HG03103 (cell line): Measurements from ENCODE around the gene ENTPD5.
"Not testable (repeated sequence)": the region's sequence is repeated elsewhere in the genome, so short reads cannot be mapped to it uniquely, and the experiment has no call there.

Experiments
- ATAC-seq: cut with Tn5 transposase; IDR thresholded peaks from one replicate; pipeline ENCODE4 v1.9.1; 2021; ENCODE audit warnings: low read depth; ENCODE audit not compliant: unreplicated experiment

ENTPD5 gene

DNA sequence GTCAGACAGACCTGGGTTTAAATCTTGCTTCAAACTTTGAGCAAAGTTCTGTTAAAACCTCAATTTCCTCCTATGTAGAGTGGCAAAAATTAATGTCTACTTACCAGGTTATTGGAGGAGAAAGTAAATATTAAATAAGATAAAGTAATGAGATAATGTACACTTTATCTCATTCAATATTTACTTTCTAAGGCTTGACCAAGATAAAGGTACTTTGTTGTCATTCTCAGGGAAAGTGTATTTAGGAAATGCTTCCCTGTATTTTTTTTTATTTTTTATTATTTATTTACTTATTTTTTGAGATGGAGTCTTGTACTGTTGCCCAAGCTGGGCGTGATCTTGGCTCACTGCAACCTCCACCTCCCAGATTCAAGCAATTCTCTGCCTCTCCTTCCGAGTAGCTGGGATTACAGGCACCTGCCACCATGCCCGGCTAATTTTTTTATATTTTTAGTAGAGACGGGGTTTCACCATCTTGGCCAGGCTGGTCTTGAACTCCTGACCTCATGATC, 73.9 kb downstream of the ENTPD5 start:
- ATAC-seq = no peak

DNA sequence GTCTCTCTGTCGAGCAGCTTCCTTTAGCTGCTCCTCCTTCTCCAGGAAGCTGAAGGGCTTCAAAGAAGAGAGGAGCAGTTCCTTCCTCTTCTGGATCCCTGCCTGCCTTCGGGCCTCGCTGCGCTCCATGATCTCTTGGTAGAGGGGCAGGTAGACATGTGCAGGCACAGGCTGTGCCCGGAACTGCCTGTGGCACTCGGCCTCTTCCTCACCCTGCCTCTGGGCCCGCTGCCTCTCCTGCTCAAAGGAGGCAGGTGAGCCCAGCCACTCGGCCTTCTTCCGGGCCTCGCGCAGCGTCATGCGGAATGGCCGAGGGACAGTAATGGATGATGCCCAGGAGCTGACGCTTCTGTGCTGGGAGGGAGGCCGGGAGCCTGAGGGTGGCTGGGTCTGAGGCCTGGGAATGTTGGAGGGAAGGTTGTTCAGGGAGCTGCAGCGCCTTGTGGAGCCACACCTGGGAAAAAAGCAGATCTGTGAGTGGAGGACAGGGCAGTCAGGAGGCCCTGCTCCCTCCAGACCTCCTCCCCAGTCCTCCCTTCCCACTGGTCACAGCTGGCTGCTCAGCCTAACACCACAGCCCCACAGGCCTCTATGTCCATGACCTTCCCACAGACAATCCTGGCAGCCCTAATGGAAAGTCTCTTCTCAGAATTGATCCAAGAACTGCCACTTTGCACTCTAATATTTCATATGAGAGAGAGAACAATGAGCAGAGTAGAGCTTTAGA, 74.5 kb downstream of the ENTPD5 start:
- ATAC-seq = no peak

GRCh38 chr14:73943083-73943482, 76.0 kb downstream of the ENTPD5 start:
- no peak for ATAC-seq

DNA sequence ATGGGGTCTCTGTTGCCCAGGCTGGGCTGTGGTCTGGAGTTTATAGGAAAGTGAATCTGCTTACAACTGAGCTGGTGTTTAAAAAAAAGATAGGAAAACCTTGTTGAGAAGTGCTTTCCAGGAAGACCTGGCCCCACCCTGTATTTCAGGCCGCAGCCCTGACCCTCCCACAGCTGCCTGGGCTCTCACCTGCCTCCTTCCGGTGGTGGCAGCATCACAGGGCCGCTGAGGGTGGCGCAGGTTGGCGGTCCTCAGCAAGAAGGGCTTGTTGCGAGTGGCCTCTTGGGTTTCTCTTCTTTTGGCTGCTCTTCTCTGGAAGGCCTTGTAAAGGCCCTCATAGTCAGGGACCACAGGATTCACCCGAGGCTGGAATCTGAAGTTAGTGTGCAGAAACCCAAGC, 76.9 kb downstream of the ENTPD5 start:
- no peak for ATAC-seq

DNA sequence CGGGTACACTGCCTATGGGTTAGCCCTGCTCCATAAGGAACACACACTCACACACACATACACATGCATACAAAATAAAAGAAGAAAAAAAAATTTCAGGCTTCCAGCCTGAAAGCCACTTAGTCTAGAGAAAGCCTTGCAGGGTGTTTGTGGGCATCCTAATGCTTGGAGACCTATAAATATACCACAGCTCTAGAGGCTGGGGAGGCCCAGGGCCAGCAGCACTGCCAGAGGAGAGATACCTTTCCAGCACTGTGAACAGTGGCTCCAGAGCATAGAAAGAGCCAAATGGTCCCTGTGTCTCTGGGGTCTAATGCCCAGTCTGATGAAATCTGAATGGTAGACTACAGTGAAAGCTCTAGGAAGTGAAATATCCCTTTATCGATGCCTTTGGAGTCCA, 82.1 kb downstream of the ENTPD5 start:
- ATAC-seq = no peak

DNA sequence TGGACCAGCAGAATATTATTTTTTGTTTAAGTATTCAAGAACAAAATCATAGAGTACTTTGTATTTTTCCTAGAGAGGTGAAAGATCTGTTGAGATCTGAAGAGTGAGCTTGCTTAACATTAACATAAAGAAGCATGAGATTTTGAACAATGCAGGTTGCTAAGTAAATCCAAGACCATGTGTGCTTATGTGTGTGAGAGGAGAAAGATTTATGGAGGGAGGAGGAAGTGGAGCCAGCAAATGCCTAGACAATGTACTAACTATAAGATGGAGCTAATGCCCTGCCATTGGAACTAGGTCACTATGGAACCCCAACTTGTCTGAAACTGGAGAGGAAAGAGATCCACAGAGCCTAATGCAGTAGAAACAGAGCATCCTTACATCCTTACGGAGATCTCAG, 82.5 kb downstream of the ENTPD5 start:
- ATAC-seq = no peak

DNA sequence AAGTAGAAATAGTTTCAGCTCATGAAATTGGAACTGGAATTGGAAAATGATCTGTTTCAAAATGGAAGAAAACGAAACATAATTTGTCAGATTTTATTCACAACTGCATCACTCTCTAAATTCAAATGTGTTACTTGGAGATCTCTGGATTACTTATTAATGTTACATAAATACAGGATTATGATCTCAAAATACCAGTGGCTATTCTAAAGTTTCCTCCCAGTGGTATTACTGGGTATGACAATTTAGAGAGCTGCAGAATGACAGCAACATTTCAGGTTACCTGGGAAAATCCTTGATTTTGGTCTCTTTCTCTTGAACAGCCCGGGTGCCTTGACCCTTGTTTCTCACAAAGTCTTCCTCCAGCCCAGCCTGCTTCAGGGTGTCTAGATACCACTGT, 83.4 kb downstream of the ENTPD5 start:
- ATAC-seq = no peak

DNA sequence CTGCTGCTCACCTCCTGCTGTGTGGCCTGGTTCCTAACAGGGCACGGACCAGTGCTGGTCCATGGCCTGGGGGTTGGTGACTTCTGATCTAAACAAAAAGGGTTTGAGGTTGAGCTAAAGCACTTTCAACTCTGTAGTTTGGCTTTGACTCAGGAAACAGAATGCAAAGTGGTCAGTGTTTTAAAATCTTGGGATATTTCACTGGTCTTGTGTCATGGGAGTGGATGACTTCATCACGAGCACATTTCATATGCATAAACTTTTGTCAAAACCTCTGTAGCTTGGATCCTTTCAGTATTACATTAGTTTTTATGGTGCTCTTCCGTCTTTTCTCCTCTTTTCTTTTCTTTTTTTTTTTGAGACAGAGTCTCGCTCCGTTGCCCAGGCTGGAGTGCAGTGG, 94.8 kb downstream of the ENTPD5 start:
- no peak for ATAC-seq

- ATAC-seq = not testable (repeated sequence)
Observed at GRCh38 chr14:73919457-73919856, 99.6 kb downstream of the ENTPD5 start.

GRCh38 chr14:73916324-73916723, 102.8 kb downstream of the ENTPD5 start:
- no peak for ATAC-seq

DNA sequence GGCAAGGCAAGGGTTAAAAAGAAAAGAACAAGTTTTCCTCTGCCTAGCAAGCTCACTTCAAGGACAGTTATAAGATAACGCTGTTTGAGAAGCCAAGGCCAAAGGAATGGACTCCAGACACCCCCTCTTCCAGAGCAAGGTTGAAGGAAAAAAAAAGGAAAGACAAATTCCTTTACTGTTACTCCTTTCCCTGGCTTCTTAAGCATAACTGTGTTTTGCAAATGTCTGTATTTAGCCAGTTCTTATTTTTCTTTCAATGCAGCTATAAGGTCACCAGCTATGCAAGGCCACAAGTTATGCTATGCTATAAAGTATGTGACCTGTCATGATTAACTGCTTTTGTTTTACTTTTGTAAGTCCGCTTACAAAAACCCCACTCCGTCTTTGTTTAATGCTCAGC, 105.8 kb downstream of the ENTPD5 start:
- no peak for ATAC-seq

DNA sequence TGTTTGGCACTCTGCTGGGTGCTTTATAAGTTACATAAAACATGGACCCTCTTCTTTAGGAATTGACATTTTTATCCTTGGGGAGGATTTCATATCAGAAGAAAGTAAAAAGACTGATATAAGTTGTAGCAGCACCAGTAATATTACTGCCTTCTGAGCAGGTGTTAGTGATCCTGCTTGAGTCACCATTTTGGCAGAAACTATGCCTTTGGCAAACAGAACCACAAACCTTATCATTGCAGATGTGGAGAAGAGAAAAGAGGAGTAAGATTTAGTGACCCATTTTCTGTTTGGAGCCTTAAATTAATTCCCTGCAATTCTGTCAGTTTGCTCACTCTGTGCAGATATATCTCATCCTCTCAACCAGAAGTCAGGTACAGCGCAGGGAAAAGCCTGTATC, 109.4 kb downstream of the ENTPD5 start:
- no peak for ATAC-seq
